Tibial nerve (tissue), 4 donors: ENCODE data around the gene SLC6A17. TPM values are rescaled to one million over a fixed set of nuclear protein-coding genes. Genes with fewer than 3 reads are reported as not detected.

ENCODE experiments used
- DNase-seq, 2 donors: peaks; one replicate each; pipeline ENCODE4 v3.0.0-alpha.2; 2019; ENCODE audit warnings: low spot score in 2 of 2
- H3K27ac ChIP-seq, 4 donors: fragments of 200-600 bp; sonication (generic) in 3 of 4; one replicate each; pipeline ENCODE4 v1.5.1; 2017 to 2019; ENCODE audit warnings: mild to moderate bottlenecking in 1 of 4
- H3K27me3 ChIP-seq, 2 donors: fragments of 200-600 bp; sonication (generic) in 1 of 2; one replicate each; pipeline versions ENCODE4 v1.5.1 to v1.6.0; 2017 to 2019
- H3K36me3 ChIP-seq, 3 donors: fragments of 200-600 bp; sonication (generic); one replicate each; pipeline ENCODE4 v1.5.1; 2018 to 2019
- H3K4me1 ChIP-seq, 4 donors: fragments of 200-600 bp; sonication (generic) in 3 of 4; one replicate each; pipeline ENCODE4 v1.5.1; 2017 to 2019
- H3K4me3 ChIP-seq, 4 donors: fragments of 200-600 bp; sonication (generic) in 3 of 4; one replicate each; pipeline ENCODE4 v1.5.1; 2017 to 2019; ENCODE audit warnings: mild to moderate bottlenecking in 1 of 4, moderate library complexity in 1 of 4
- H3K9me3 ChIP-seq, 4 donors: fragments of 200-600 bp; sonication (generic) in 3 of 4; one replicate each; pipeline ENCODE4 v1.5.1; 2017 to 2019
- EP300 ChIP-seq, 2 donors: sonication (generic); formaldehyde crosslinking; IDR thresholded peaks; one replicate each; pipeline ENCODE4 v1.6.1; 2017; ENCODE audit warnings: antibody characterized with exemption in 2 of 2, mild to moderate bottlenecking in 1 of 2
- POLR2A ChIP-seq, 2 donors: fragments of 450-650 bp; IDR thresholded peaks; one replicate each; pipeline ENCODE4 v1.6.1; 2017; ENCODE audit warnings: antibody characterized with exemption in 2 of 2, mild to moderate bottlenecking in 2 of 2, moderate library complexity in 2 of 2
- WGBS, 2 donors: methylation state at CpG; one replicate each; pipeline ENCODE4 v1.1.5; 2018; 5-methylcytosine and 5-hydroxymethylcytosine counted together
- total RNA-seq, 4 donors: library from RNA; depleted of rRNA; stranded (reverse); fragments of >200 nt; gene quantifications; one replicate each; pipeline ENCODE4 v1.1.0, GENCODE V29; 2016
- TF ChIP-seq, protein P1 (sequence below), 5 experiments: fragments of 200-600 bp in 3 of 5; fragments of 450-650 bp in 2 of 5; sonication (generic) in 3 of 5; IDR thresholded peaks; one replicate each; pipeline ENCODE4 v1.5.1; 2016 to 2019; ENCODE audit warnings: antibody characterized with exemption in 5 of 5, mild to moderate bottlenecking in 3 of 5, moderate library complexity in 2 of 5

SLC6A17 gene
- total RNA-seq, 4 donors from 2014 or later, result under 0.01 to 0.22 TPM; not detected in 2

DNA sequence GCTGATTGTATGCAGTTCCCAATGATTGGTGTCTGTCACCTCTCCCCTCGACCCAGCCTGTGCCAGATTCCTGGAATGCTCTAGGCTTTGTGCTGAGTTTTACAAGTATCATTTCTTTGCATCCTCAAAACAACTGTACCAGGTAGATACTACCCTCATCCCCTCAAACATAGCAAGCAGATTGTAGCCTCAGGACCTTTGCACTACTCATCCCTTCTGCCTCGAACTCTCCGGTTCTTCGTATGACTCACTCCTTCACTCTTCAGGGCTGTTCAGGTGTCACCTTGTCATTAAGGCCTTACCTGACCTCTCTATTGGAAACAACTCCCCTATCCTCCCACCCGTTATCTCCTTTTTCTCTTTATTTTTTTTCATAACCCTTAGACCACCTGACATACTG is 67.8 kb downstream of the SLC6A17 start:
- H3K36me3 ChIP-seq, result peaks cover 0 to 27% (median 0%) of the 10 kb centered on the region in 3 donors
- DNase-seq, result no peak
- no peak for TF ChIP-seq EP300 (IDR thresholded peaks at IDR 0.05)
- no peak for TF ChIP-seq POLR2A (IDR thresholded peaks at IDR 0.05)
- TF ChIP-seq, protein P1, sequence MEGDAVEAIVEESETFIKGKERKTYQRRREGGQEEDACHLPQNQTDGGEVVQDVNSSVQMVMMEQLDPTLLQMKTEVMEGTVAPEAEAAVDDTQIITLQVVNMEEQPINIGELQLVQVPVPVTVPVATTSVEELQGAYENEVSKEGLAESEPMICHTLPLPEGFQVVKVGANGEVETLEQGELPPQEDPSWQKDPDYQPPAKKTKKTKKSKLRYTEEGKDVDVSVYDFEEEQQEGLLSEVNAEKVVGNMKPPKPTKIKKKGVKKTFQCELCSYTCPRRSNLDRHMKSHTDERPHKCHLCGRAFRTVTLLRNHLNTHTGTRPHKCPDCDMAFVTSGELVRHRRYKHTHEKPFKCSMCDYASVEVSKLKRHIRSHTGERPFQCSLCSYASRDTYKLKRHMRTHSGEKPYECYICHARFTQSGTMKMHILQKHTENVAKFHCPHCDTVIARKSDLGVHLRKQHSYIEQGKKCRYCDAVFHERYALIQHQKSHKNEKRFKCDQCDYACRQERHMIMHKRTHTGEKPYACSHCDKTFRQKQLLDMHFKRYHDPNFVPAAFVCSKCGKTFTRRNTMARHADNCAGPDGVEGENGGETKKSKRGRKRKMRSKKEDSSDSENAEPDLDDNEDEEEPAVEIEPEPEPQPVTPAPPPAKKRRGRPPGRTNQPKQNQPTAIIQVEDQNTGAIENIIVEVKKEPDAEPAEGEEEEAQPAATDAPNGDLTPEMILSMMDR (IDR thresholded peaks at IDR 0.05), result no peak
- no peaks in the 10 kb centered on the region for H3K9me3 ChIP-seq
- peaks cover 0 to 24% (median 0%) of the 10 kb centered on the region in 4 donors for H3K4me1 ChIP-seq
- no peak overlapping the region for H3K4me3 ChIP-seq
- H3K27ac ChIP-seq, result no peak overlapping the region
- no peaks in the 10 kb centered on the region for H3K27me3 ChIP-seq
- WGBS, 2 donors, result 87 to 90% methylated on average over 5 of the region's 5 CpGs

DNA sequence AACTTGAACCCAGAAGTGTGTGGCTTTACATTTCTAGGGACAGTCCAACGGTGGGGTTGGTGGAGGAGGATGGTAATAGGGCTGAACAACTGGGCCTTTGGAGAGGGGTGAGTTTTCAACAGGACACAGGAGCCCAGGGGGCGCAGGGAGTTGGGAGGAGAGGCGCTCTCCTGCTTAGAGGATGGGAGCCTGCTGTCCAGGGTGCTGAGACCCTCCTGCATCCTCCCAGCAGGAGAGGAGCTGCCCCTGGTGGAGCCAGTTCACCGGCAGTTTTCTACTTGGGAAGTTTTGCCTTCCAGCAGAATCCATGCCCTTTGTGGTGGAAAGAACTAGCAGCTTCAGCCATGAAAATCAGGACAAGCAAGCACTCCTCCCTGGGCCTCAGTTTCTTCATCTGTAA is 68.4 kb downstream of the SLC6A17 start:
- no peaks in the 10 kb centered on the region for H3K9me3 ChIP-seq
- peaks cover 0 to 18% (median 0%) of the 10 kb centered on the region in 4 donors for H3K4me1 ChIP-seq
- peaks cover 0 to 33% (median 0%) of the 10 kb centered on the region in 3 donors for H3K36me3 ChIP-seq
- H3K27ac ChIP-seq, result no peak overlapping the region
- no peaks in the 10 kb centered on the region for H3K27me3 ChIP-seq
- WGBS, 2 donors, result 59 to 60% methylated on average over 4 of the region's 4 CpGs
- DNase-seq, result no peak
- H3K4me3 ChIP-seq, result no peak overlapping the region
- TF ChIP-seq, protein P1 (IDR thresholded peaks at IDR 0.05), result no peak
- TF ChIP-seq POLR2A (IDR thresholded peaks at IDR 0.05) (no peak), EP300 (IDR thresholded peaks at IDR 0.05) (no peak)

DNA sequence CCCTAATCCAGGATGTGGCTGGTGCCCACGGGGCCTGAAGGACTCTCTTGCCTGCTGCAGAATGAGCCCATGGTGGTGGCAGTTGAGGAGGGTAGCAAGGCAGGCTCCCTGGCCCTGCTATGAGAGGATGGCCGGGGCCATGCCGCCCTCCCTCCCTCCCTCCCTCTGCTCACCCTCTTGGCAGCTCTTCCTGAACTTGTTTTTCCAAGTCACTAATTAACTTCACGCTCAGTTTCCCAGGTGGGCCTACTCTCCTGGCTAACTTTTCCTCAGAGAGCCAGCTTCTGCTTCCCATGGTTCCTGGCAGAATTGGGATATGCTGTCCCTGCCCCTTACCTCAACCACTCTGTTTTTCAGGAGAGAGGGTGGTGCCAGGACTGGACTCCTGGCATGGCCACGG is 70.0 kb downstream of the SLC6A17 start:
- TF ChIP-seq, protein P1 (IDR thresholded peaks at IDR 0.05), result no peak
- no peak for TF ChIP-seq POLR2A (IDR thresholded peaks at IDR 0.05)
- TF ChIP-seq EP300 (IDR thresholded peaks at IDR 0.05), result no peak
- no peak for DNase-seq
- H3K27ac ChIP-seq, result no peak overlapping the region
- H3K27me3 ChIP-seq, result no peaks in the 10 kb centered on the region
- peaks cover 0 to 48% (median 0%) of the 10 kb centered on the region in 3 donors for H3K36me3 ChIP-seq
- H3K4me3 ChIP-seq, result no peak overlapping the region
- peaks cover 0 to 3% (median 0%) of the 10 kb centered on the region in 4 donors for H3K4me1 ChIP-seq
- no peaks in the 10 kb centered on the region for H3K9me3 ChIP-seq
- WGBS, 2 donors, result 82% methylated on average over 5 of the region's 5 CpGs

GRCh38 chr1:110221119-110221518 is 70.8 kb downstream of the SLC6A17 start:
- no peaks in the 10 kb centered on the region for H3K4me1 ChIP-seq
- peaks cover 0 to 53% (median 0%) of the 10 kb centered on the region in 3 donors for H3K36me3 ChIP-seq
- DNase-seq, result no peak
- no peak for TF ChIP-seq POLR2A (IDR thresholded peaks at IDR 0.05)
- TF ChIP-seq EP300 (IDR thresholded peaks at IDR 0.05), result no peak
- TF ChIP-seq, protein P1 (IDR thresholded peaks at IDR 0.05), result no peak
- H3K4me3 ChIP-seq, result no peak overlapping the region
- H3K9me3 ChIP-seq, result no peaks in the 10 kb centered on the region
- H3K27ac ChIP-seq, result no peak overlapping the region
- H3K27me3 ChIP-seq, result no peaks in the 10 kb centered on the region
- WGBS, 2 donors, result 88 to 95% methylated on average over 4 of the region's 4 CpGs

DNA sequence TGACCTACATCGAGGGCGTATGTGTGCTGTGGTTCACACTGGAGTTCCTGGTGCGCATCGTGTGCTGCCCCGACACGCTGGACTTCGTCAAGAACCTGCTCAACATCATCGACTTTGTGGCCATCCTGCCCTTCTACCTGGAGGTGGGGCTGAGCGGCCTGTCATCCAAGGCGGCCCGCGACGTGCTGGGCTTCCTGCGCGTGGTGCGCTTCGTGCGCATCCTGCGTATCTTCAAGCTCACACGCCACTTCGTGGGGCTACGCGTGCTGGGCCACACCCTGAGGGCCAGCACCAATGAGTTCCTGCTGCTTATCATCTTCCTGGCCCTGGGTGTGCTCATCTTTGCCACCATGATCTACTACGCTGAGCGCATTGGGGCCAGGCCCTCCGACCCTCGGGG is 72.8 kb downstream of the SLC6A17 start:
- Histone ChIP-seq H3K27ac (no peak overlapping the region), H3K36me3 (peaks cover 0 to 66% (median 0%) of the 10 kb centered on the region in 3 donors), H3K4me3 (no peak overlapping the region), H3K9me3 (no peaks in the 10 kb centered on the region), H3K4me1 (no peaks in the 10 kb centered on the region), H3K27me3 (no peaks in the 10 kb centered on the region)
- no peak for DNase-seq
- 95% methylated on average over 25 to 27 of the region's 27 CpGs for WGBS, 2 donors
- TF ChIP-seq, protein P1 (IDR thresholded peaks at IDR 0.05), result no peak
- no peak for TF ChIP-seq POLR2A (IDR thresholded peaks at IDR 0.05)
- TF ChIP-seq EP300 (IDR thresholded peaks at IDR 0.05), result no peak
